WERI-Rb-1 (cell line): Measurements from ENCODE around the gene CLOCK.
A peak's percentile ranks its signal among the peaks of the same experiment; 100 is the strongest.
"Not testable (repeated sequence)": the region's sequence is repeated elsewhere in the genome, so short reads cannot be mapped to it uniquely, and the experiment has no call there.

Experiments
- DNase-seq: peaks from one replicate; pipeline ENCODE4 v3.0.0-alpha.2; 2020
- H3K27ac ChIP-seq: fragments of 250-450 bp; sonication (Bioruptor Pico); 2 replicates; pipeline ENCODE4 v1.5.1; 2020; ENCODE audit warnings: mild to moderate bottlenecking, moderate library complexity
- H3K27me3 ChIP-seq: fragments of 250-450 bp; sonication (Bioruptor Pico); 2 replicates; pipeline ENCODE4 v1.5.1; 2021; ENCODE audit warnings: mild to moderate bottlenecking, low read depth, moderate library complexity; ENCODE audit not compliant: insufficient read depth, severe bottlenecking
- H3K36me3 ChIP-seq: fragments of 250-450 bp; sonication (Bioruptor Pico); 2 replicates; pipeline ENCODE4 v1.5.1; 2020; ENCODE audit warnings: mild to moderate bottlenecking, moderate library complexity
- H3K4me3 ChIP-seq: 2 replicates; pipeline ENCODE4 v1.5.1; 2011; ENCODE audit warnings: low read depth, mild to moderate bottlenecking, control low read depth, low read length
- H3K9me3 ChIP-seq: fragments of 250-450 bp; sonication (Bioruptor Pico); 2 replicates; pipeline ENCODE4 v1.5.1; 2021; ENCODE audit warnings: mild to moderate bottlenecking, moderate library complexity; ENCODE audit not compliant: severe bottlenecking
- TF ChIP-seq, protein P1 (sequence below): IDR thresholded peaks from 2 replicates; pipeline ENCODE4 v1.5.1; 2011; ENCODE audit warnings: low read depth, mild to moderate bottlenecking, control low read depth, inconsistent platforms, low read length

Gene CLOCK, protein sequence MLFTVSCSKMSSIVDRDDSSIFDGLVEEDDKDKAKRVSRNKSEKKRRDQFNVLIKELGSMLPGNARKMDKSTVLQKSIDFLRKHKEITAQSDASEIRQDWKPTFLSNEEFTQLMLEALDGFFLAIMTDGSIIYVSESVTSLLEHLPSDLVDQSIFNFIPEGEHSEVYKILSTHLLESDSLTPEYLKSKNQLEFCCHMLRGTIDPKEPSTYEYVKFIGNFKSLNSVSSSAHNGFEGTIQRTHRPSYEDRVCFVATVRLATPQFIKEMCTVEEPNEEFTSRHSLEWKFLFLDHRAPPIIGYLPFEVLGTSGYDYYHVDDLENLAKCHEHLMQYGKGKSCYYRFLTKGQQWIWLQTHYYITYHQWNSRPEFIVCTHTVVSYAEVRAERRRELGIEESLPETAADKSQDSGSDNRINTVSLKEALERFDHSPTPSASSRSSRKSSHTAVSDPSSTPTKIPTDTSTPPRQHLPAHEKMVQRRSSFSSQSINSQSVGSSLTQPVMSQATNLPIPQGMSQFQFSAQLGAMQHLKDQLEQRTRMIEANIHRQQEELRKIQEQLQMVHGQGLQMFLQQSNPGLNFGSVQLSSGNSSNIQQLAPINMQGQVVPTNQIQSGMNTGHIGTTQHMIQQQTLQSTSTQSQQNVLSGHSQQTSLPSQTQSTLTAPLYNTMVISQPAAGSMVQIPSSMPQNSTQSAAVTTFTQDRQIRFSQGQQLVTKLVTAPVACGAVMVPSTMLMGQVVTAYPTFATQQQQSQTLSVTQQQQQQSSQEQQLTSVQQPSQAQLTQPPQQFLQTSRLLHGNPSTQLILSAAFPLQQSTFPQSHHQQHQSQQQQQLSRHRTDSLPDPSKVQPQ

DNA sequence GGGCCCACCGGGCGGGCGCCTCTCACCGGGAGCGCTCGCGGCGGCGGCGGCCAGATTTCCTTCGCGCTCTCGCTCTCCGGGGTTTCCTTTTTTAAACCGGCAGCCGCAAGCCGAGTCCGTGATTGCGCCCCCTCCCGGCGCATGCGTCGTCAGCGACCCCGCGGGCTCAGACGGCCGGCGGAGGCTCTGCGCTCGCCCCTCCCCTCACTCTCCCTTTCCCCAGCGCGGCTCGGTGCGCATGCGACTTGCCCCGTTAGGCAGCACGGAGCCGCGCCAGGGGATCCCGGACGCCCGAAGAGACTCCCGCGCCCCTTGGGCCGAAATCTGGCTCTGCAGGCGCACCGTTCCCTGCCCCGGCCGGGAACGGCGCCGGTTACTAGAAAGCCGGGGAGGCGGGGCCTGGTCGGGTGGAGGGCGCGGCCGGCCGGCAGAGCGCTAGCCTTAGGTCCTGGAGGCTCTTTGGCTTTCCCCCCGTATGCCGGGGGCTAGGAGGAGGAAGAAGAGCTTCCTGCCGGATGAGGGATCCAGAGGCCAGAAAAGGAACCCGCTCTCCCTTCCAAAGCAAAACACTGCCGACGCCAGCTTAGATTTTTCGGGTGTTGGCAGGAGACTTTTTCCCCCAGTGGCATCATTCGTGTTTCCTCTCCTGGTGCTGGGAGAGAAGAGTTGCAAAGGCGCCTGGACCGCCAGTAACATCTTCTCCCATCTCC lies at the start of gene CLOCK:
TSS of gene CLOCK (minus strand) at position 154 of the 710 bp plus-strand sequence. CDS start 64,124 bp downstream, outside the sequence.
- Histone ChIP-seq H3K4me3 (peak within 1 kb of the TSS; percentile 81), H3K27ac (peak within 1 kb of the TSS; percentile 95), H3K9me3 (no peaks in the 10 kb centered on the region), H3K27me3 (no peaks in the 10 kb centered on the region), H3K36me3 (no peaks in the 10 kb centered on the region)
- DNase-seq: peak; percentile 91
- TF ChIP-seq, protein P1, sequence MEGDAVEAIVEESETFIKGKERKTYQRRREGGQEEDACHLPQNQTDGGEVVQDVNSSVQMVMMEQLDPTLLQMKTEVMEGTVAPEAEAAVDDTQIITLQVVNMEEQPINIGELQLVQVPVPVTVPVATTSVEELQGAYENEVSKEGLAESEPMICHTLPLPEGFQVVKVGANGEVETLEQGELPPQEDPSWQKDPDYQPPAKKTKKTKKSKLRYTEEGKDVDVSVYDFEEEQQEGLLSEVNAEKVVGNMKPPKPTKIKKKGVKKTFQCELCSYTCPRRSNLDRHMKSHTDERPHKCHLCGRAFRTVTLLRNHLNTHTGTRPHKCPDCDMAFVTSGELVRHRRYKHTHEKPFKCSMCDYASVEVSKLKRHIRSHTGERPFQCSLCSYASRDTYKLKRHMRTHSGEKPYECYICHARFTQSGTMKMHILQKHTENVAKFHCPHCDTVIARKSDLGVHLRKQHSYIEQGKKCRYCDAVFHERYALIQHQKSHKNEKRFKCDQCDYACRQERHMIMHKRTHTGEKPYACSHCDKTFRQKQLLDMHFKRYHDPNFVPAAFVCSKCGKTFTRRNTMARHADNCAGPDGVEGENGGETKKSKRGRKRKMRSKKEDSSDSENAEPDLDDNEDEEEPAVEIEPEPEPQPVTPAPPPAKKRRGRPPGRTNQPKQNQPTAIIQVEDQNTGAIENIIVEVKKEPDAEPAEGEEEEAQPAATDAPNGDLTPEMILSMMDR: peak; percentile 44

DNA sequence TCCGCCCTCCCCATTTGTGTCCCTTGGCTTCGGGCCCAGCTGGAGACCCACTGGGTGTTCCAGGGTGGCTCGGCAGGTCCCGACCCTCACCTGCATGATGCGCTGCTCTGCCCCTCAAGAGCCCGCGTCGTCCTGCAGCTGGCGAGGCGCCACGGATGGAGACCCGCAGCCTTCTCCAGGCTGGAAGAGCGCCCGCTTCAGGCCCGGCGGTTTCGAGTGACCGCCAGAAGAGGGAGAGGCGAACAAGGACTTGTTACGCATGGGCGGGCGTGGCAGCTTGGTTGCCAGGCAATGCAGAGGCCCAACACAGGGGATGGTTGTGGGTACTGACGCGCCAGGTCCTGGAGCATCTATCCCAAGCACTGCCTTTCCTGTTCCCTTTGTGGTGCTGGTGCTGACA lies 45.3 kb upstream of the CLOCK start, which contains the start of gene PDCL2:
TSS of gene PDCL2 (minus strand) at position 232 of the 400 bp plus-strand sequence. CDS start at position 96, 136 bp downstream.
- DNase-seq: no peak
- Histone ChIP-seq H3K27me3 (no peaks in the 10 kb centered on the region), H3K4me3 (no peak within 1 kb of the TSS), H3K27ac (no peak within 1 kb of the TSS), H3K9me3 (no peaks in the 10 kb centered on the region), H3K36me3 (no peaks in the 10 kb centered on the region)
- TF ChIP-seq, protein P1: no peak

DNA sequence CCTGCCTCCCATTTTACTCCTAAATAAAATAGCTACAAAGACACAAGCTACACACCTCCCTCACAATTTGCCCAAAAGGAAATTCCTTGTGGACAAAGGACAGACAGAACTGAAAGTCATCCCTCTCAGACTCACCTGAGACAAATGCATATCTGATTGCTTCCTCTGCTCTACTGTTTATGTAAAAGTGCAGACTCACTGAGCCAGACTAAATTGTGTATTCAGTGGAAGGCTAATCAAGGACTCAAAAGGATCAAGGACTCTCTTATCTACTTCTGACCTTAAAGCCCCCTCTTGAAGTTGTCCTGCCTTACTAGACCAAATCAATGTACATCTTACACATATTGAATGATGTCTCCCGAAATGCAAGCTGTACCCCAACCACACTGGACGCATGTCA lies 41.5 kb upstream of the CLOCK start:
- peaks cover 3% of the 10 kb centered on the region for H3K9me3 ChIP-seq
- DNase-seq: no peak
- H3K27me3 ChIP-seq: no peaks in the 10 kb centered on the region
- TF ChIP-seq, protein P1: no peak
- no peak overlapping the region for H3K4me3 ChIP-seq
- no peaks in the 10 kb centered on the region for H3K36me3 ChIP-seq
- no peak overlapping the region for H3K27ac ChIP-seq

DNA sequence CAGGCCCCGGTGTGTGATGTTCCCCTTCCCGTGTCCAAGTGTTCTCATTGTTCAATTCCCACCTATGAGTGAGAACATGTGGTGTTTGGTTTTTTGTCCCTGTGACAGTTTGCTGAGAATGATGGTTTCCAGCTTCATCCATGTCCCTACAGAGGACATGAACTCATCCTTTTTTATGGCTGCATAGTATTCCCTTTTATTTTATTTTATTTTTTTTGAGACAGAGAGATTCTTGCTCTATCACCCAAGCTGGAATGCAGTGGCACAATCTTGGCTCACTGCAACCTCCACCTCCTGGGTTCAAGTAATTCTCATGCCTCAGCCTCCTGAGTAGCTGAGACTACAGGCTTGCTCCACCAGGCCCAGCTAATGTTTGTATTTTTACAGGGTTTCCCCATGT lies 36.1 kb upstream of the CLOCK start:
- not testable (repeated sequence) for H3K4me3 ChIP-seq, DNase-seq, H3K27ac ChIP-seq, H3K9me3 ChIP-seq, H3K36me3 ChIP-seq, H3K27me3 ChIP-seq

DNA sequence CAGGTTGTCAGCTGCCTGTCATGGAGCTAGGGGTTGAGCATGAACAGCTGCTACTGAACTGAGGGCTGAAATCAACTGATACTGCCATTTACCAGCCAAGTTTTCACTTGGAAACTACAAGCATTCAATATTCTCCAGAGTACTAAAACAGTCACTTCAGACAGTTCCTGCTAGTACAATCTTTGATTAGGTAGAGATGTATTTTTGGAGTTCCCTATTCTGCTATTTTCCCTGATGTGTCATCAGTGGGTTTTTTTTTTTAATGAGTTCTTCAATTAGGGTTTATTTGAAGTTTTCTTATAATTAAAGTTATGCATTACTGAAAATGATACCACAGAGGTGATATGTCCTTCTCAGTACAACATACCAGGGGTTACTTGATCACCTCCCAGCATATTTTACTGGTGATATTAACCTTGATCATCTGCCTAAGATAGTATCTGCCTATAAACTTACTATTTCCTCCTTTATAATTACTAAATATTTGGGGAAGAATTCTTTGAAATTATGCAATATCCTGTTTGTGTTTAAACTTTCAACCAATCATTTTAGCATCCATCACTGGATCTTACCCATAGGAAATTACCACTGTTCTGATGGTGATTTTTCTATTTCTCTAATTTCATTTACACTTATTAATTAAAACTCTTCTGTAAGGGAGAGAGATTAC lies 31.8 kb upstream of the CLOCK start:
- Histone ChIP-seq H3K36me3 (no peaks in the 10 kb centered on the region), H3K4me3 (no peak overlapping the region), H3K27ac (no peak overlapping the region), H3K27me3 (no peaks in the 10 kb centered on the region), H3K9me3 (peaks cover under 1% of the 10 kb centered on the region)
- TF ChIP-seq, protein P1: no peak
- DNase-seq: no peak
